BE2C (cell line): ENCODE data around the gene TSPAN5.
"Not testable (repeated sequence)": the region's sequence is repeated elsewhere in the genome, so short reads cannot be mapped to it uniquely, and the experiment has no call there.

Source experiments
- DNase-seq: peaks from one replicate; pipeline ENCODE4 v3.0.0-alpha.2; 2020
- H3K27me3 ChIP-seq: fragments of 250-450 bp; sonication (Bioruptor Pico); 2 replicates; pipeline ENCODE4 v1.5.1; 2020; ENCODE audit warnings: mild to moderate bottlenecking
- H3K36me3 ChIP-seq: fragments of 250-450 bp; sonication (Bioruptor Pico); 2 replicates; pipeline ENCODE4 v1.5.1; 2020; ENCODE audit warnings: mild to moderate bottlenecking
- H3K4me1 ChIP-seq: fragments of 250-450 bp; sonication (Bioruptor Pico); 2 replicates; pipeline ENCODE4 v1.5.1; 2020
- H3K4me3 ChIP-seq: 2 replicates; pipeline ENCODE4 v1.5.1; 2011; ENCODE audit warnings: low read depth, low read length
- H3K9me3 ChIP-seq: fragments of 250-450 bp; sonication (Bioruptor Pico); 2 replicates; pipeline ENCODE4 v1.5.1; 2020
- TF ChIP-seq, protein P1 (sequence below): IDR thresholded peaks from 2 replicates; pipeline ENCODE4 v1.5.1; 2012; ENCODE audit warnings: mild to moderate bottlenecking, low read depth, low read length

Gene TSPAN5

GRCh38 chr4:98544141-98544817, 114.1 kb downstream of the TSPAN5 start:
- no peaks in the 10 kb centered on the region for H3K9me3 ChIP-seq
- H3K4me3 ChIP-seq, result no peak overlapping the region
- no peaks in the 10 kb centered on the region for H3K4me1 ChIP-seq
- no peaks in the 10 kb centered on the region for H3K36me3 ChIP-seq
- H3K27me3 ChIP-seq, result no peaks in the 10 kb centered on the region
- DNase-seq, result no peak
- TF ChIP-seq, protein P1, sequence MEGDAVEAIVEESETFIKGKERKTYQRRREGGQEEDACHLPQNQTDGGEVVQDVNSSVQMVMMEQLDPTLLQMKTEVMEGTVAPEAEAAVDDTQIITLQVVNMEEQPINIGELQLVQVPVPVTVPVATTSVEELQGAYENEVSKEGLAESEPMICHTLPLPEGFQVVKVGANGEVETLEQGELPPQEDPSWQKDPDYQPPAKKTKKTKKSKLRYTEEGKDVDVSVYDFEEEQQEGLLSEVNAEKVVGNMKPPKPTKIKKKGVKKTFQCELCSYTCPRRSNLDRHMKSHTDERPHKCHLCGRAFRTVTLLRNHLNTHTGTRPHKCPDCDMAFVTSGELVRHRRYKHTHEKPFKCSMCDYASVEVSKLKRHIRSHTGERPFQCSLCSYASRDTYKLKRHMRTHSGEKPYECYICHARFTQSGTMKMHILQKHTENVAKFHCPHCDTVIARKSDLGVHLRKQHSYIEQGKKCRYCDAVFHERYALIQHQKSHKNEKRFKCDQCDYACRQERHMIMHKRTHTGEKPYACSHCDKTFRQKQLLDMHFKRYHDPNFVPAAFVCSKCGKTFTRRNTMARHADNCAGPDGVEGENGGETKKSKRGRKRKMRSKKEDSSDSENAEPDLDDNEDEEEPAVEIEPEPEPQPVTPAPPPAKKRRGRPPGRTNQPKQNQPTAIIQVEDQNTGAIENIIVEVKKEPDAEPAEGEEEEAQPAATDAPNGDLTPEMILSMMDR, result no peak

DNA sequence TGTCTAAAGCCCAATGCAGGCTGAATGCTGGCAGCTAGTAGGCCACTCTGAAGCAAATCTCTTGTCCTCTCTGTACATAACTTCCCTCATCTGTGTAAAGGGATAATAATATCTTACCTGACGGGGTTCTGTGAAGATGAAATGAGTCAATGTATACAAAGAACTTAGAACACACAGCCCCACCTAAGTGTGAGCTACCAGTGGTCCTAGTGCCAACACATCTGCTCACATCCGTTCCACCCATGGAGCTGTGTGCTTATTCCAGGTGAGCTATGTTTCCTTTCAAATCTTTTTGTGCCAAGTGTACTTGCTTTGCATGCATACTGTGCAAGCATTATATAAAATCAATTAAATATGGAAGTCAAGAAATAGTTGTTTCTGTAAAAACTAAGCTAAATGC, 116.4 kb downstream of the TSPAN5 start:
- H3K9me3 ChIP-seq, result no peaks in the 10 kb centered on the region
- TF ChIP-seq, protein P1, result no peak
- no peak for DNase-seq
- H3K4me1 ChIP-seq, result no peaks in the 10 kb centered on the region
- no peaks in the 10 kb centered on the region for H3K36me3 ChIP-seq
- H3K27me3 ChIP-seq, result no peaks in the 10 kb centered on the region
- H3K4me3 ChIP-seq, result no peak overlapping the region

GRCh38 chr4:98540803-98541202, 117.6 kb downstream of the TSPAN5 start:
- Histone ChIP-seq H3K27me3 (no peaks in the 10 kb centered on the region), H3K4me3 (no peak overlapping the region), H3K36me3 (no peaks in the 10 kb centered on the region), H3K4me1 (no peaks in the 10 kb centered on the region), H3K9me3 (no peaks in the 10 kb centered on the region)
- DNase-seq, result no peak
- TF ChIP-seq, protein P1, result no peak

GRCh38 chr4:98539741-98540140, 118.7 kb downstream of the TSPAN5 start:
- DNase-seq, result no peak
- Histone ChIP-seq H3K27me3 (no peaks in the 10 kb centered on the region), H3K4me1 (no peaks in the 10 kb centered on the region), H3K36me3 (no peaks in the 10 kb centered on the region), H3K9me3 (no peaks in the 10 kb centered on the region), H3K4me3 (no peak overlapping the region)
- TF ChIP-seq, protein P1, result no peak

DNA sequence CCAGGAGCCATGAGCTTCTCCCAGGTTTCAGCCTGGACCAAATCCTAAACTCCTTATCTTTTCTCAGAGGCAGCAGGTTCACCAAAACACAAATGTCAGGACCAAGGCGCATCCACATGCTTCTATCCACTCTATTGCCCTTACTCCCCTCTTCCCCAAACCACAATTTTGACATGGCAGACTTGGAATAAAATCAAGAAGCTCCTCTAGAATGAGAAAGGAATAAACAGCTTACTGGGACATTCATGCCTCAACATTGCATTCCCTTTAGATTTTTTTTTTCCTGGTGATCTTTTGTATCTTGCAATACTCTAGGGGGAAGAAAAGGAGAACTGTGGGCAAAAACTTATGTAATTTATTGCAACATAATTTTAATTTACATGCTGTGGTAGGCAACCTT, 119.1 kb downstream of the TSPAN5 start:
- no peak overlapping the region for H3K4me3 ChIP-seq

GRCh38 chr4:98536631-98537030, 121.8 kb downstream of the TSPAN5 start:
- TF ChIP-seq, protein P1, result no peak
- Histone ChIP-seq H3K27me3 (no peaks in the 10 kb centered on the region), H3K4me3 (no peak overlapping the region), H3K36me3 (no peaks in the 10 kb centered on the region), H3K4me1 (no peaks in the 10 kb centered on the region), H3K9me3 (no peaks in the 10 kb centered on the region)
- no peak for DNase-seq

More for the DNA sequence above, 119.1 kb downstream of the TSPAN5 start:
- Histone ChIP-seq H3K4me1 (no peaks in the 10 kb centered on the region), H3K27me3 (no peaks in the 10 kb centered on the region), H3K9me3 (no peaks in the 10 kb centered on the region), H3K36me3 (no peaks in the 10 kb centered on the region)
- TF ChIP-seq, protein P1, result no peak
- DNase-seq, result no peak

GRCh38 chr4:98534146-98534545, 124.3 kb downstream of the TSPAN5 start:
- H3K4me3 ChIP-seq, H3K9me3 ChIP-seq, H3K4me1 ChIP-seq, H3K27me3 ChIP-seq, DNase-seq, H3K36me3 ChIP-seq: not testable (repeated sequence)
